ENCODE data around the gene EPHB2.
"Not testable (repeated sequence)": the region's sequence is repeated elsewhere in the genome, so short reads cannot be mapped to it uniquely, and the experiment has no call there.

Gene EPHB2

DNA sequence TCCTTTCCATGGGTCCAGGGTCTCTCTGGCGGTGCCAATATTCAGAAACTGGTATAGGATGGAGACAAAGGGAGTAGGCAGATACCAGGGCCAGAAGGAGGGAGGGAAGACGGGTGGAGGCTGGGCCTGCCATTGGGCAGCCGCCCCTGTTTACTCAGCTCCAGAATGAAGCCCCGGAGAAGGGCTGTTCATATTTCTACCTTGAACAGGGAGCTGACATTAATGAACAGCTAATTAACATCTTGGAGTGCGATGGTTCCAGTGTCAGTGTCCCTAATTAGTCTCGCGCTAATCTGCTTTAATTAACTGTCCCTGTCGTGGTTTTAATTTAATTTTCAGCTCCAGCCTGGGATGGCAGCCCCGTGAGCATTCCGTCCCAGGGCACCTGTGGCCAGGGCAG lies 113.8 kb downstream of the EPHB2 start:
- DNase-seq = no peak

DNA sequence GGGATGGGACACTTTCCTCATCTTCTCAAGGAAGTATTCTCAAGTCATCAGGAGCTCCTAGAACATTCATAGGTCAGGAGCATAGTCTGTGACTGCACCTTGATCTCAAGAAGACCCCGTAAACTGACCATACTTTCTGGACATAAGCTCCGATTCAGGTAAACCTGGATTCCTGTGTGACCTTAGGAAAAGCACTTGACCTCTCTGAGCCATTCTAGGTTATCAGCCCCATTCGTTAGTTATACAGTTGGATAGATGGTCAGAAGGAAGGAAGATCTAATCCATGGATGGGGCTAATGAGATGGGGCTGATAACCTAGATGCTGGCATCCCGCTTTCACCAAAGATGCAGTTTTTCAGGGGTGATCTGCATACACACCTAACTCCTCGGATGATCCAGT lies 114.3 kb downstream of the EPHB2 start:
- DNase-seq = no peak

DNA sequence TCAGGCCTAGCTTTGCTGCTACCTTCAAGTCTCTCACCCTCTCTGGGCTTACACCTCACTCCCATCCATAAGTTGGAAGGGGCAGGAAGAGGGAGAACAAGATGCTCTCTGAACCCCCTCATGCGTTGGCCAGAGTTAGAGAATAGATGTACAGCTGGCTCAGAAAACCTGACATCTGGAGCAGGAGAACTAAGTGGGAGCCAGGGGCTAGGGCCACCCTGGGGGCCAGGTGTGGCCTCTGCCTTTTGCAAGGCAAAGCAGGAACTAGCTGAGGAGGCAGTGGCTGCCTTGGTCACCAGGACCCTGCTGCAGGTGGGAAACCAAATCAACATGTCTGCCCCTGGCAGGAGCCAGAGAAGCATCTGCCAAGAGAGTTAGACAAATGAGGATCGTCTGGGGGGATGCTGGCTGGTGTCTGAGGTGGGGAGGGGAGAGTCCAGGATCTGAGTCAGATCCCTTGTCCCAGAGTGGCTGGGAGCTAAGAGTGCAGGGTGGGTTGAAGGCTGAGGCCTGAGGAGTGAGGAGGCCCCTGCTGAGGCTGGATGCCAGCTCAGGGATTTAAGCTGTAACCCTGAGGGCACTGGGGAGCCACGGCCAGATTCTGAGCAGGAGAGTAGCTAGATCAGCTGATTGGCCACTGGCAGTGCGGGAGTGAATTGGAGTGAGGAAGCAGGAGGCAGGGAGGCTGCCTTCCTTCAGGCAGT lies 115.0 kb downstream of the EPHB2 start:
- DNase-seq = no peak

DNA sequence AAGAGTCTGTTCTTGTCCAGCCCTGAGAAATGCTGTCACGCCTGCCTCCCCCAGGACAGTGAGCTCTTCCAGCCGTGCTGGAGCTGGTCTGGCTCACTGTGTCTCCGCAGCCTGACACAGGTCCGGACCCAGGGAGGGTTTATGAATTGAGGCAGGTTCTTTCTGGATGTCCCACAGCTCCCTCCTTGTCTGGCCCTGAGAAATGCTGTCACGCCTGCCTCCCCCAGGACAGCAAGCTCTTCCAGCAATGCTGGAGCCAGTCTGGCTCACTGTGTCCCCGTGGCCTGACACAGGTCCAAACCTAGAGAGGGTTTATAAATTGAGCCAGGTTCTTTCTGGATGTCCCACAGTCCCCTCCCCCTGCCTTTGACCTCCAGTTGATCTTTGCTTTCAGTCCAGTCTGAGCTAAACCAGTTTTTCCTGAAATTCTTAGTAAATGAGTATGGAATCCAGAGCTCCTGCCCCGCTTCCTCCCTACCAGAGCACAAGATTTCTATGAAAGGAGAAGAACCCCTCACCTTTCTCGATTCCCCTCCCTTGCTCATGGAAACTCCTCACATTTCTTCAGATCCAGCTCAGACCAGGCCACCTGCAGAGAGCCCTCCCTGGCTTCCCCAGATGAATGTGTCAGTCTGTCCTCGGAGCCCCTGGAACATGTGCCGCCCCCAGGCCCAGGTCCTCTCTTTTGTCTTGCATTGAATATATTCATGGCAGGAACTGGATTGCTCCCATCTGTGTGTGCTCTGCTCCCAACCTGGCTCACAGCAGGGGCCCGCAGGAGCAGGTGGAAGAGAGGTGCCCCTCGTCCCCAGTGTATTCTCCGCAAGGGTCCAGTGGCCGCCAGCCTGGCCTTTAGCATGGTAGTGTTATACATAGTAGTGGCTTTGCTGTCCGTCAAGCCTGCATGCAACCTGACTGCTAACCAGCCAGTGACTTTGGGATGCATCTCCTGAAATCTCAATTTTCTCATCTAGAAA lies 116.3 kb downstream of the EPHB2 start:
- no peak for DNase-seq

DNA sequence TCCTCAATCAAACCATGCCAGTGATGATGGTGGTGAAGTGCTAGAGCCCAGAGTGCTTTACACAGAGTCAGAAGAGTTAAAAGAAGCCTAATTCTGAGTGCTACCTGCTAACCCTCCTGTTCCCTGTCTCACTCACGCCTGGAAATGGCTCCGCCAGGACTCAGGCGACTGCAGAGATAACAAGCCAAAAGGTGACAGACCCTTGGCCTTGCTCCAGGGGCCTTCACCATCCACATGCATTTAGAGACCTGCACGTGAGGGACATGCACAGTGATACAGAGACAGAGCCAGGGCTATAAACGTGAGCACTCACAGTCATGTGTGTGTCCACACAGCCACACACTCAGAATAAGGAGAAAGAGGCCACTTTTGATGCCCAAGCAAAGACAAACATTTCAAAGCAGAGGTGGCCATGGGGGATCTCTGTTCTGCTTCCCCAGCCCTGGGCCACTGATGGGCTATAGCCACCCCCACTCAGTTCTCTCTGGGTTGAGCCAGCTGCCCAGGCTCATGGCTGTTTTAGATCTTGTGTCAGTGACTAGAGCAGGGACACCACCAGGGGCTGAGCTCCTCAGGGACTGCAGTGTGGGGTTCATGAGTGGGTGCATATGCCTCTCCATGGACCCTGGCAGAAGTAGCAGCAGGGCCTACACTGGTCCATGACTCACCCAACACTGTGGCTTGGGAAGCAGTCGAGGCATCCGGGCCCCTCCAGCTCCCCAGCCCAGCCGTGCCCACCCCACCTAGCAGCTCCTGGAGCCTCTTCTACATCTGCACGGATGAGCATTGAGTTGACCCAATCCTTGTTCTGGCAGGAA lies 117.2 kb downstream of the EPHB2 start:
- DNase-seq = no peak

DNA sequence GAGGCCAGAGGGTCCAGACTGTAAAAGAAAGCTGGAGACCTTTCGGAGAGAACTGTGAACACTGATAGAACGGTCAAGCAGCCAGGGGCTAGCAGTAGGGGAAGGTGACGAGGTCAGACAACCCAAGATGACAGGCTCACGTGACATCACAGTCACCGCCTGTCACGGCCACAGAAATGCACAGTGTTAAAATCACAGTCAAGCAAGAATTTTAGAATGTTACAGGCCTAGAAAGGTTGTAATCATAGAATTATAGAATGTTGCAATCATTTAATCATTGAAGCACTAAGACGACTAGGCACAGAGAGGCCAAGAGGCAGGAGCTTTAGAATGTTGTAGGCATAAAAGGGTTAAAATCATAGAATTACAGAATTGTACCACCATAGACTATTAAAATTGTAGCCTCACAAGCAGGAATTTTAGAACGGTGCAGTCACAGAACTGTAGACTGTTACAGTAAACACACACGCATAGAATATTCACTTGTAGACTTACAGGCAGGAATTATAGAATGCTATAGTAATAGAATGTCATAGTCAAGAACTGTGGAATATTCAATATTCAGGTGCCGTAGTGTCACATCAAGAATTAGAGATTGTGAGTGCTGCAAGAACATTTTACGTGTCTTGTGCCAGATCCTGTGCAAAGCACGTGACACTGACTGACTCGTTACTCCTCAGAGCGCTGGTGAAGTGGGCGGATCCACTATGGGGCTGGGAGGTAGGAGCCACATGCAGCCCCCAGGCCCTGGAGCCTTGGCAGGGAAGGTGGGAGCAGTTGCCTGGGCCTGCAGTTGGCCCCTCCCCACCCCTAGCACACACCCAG lies 118.1 kb downstream of the EPHB2 start:
- no peak for DNase-seq

DNA sequence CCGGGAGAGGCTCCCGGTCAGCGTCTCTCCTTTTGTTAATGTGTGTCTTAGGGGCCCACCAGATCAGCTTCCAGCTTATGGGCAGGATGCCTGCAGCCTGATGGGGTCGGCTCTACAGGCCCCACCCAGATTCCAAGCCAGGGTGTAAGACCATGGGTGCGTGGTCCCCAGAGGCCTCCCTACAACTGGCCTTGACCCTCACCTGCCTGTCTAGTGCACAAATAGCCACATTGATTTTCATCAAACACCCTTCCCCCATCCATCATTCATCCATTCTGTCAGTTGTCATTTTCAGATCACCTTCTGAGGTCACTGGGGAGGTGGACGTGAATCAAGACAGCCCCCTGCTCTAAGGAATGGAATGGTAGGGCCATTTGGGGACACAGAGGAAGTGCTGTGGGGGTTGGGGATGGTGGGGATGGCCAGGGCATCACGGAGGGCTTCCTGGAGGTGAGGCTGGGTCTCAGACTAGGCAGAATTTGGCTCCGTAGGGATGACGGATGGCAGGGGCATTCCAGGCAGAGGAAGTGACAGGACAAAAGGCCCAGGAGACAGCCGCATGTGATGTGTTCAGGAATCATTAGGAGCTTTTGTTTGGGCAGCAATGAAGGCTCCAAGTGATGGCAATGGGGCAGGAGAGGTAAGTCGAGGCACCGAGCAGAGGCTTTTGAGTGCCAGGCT lies 118.8 kb downstream of the EPHB2 start:
- DNase-seq = no peak

DNA sequence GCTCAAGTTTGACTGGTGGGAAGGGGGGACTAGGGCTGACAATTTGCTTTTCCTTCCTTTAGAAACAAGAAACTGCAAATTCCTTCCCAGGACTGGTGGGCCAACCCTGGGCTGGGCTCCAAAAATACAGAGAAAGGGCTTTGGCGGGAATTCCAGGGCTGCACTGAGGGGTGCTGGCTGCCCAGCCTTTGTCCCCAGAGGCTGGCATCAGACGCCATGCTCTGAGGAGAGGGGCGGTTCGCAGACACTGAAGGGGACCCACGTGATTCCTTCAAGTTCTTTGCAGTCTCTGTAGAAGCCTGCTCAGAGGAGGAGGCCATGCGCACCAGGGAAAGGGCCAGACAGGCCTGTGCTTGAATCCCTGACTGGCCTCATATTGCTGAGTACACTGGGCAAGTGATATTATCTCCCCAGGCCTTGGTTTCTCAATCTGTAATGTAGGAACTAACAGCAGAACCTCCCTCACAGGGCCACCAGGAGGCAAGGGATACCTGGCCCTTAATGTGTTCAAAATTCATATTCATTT lies 119.5 kb downstream of the EPHB2 start:
- no peak for DNase-seq

DNA sequence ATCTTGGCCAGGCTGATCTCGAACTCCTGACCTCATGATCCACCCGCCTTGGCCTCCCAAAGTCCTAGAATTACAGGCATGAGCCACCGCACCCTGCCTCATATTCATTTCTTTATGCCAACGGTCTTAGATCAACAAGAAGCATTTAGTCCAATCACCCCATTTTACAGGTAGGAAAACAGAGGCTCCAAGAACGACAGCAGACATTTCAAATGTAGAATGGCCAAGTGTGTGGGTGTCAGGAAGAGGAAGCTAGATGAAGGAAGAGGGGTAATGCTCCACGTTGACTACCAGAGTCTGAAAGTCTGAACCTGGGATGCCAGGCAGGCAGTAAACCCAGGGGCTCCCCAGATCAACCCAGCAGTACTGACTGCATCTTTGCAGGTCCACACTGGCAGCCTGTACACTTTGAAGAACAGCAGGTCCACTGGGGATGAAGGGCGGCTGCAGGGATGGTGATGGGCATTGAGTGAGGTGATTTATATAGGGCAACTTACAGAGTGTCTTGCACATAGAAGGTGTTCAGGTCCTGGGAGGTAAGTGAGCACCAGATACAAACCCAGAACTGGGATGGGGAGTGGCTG lies 120.2 kb downstream of the EPHB2 start:
- no peak for DNase-seq

DNA sequence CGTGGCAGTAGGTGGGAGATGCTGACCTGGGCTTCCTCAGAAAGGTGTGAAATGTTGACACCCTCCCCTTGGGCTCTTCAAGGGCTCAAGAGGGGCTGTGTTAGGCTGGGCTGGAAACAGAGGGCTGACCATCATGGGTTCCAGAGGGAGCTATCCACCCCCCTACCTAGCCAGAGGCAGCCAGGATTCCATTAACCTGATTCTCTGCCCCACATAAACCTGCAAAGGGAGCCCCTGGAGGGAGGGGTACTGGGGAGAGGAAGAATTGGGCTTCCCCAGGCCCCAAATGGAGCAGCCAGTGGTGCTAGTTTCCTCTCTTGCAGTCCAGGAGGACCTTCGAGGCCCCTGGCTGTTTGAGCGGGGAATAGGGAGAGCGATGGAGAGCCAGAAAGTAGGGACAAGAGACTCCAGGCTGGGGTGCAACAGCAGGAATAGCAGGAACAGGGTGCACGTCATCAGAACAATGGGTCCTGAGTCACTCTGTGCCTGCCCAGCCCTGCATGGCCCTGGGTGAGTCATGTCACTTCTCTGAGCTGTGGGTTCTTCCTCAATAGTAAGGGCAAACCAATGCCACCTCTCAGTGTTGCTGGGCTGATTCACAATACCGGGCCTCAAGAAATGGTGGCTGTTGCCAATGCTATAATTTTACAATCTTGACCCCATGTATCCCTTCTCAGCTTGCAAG lies 121.2 kb downstream of the EPHB2 start:
- peak; percentile 82 for DNase-seq

DNA sequence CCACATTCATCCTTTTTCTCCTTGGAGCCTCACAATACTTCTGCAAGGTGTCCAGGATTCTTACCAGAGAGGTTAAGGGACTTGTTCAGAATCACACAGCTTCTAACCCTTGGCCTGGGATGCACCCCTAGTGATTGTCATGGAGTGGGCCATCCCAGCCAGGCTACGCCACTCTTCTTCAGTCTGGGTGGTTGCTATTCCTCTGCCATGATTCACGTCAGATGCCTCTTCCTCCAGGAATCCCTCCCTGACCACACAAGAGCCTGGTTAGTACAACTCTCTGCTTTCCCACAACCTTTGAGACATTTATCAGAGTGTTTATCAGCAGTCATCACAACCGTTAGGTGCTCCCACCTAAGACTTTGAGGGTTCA lies 121.8 kb downstream of the EPHB2 start:
- no peak for DNase-seq

DNA sequence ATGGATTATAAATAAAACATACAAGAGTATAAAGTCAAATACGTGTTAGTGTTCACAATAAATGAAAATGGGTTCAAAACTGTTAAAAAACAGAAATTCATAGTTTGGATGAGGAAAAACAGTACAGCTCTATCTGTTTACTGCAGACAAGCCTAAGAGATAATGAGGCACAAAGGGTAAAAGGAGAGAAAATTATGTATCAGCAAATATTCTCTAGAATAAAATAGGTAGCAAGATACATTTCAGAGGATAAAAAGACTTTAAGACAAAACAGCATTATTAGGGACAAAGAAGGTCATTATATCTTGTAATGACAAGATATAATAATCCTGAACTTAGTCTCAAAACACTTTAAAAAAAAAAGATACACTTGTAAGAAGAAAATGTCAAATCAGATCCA lies 123.1 kb downstream of the EPHB2 start:
- no peak for DNase-seq

DNA sequence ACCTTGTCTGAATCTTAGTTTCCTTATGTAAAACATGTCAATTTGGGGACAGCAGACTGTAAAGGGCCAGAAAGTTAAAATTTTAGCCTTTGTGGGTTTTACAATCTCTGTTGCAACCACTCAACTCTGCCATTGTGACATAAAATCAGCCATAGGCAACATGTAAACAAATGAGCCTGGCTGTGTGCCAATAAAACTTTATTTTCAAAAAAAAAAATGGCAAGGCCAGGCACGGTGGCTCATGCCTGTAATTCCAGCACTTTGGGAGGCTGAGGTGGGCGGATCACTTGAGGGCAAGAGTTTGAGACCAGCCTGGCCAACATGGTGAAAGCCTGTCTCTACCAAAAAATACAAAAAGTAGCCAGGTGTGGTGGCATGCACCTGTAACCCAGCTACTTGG lies 123.8 kb downstream of the EPHB2 start:
- DNase-seq = not testable (repeated sequence)

DNA sequence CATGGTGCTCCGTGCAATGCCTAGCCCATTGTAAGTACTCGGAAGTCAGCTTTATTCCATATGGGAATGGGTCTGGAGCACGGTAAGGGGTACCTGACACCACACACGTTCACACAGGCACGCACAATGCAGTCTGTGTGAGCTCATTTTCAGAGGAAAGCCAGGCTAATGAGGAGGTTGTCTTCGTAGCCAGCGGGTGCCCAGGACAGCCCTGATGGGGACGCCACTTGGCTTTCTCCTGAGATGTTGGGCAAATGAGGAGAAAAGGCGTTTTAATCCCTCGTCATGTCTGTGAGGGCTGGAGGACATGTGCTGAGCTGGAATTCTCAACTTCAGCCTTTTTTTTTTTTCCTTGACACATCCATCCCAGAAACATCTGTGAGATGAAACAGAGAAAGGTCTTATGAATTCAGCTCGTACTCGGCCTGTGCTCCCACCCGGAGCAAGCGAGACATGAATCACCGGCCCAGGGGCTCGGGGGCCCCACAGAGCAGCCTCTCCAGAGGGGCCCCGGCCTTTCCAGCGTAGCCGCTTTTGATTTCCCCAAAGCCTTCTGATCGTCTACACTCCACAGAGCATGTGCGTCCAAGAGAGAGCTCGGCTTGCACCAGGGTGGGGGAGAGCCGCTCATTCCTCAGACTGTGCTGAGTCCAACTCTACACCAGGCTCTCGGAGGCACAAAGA lies 125.1 kb downstream of the EPHB2 start:
- no peak for DNase-seq

DNA sequence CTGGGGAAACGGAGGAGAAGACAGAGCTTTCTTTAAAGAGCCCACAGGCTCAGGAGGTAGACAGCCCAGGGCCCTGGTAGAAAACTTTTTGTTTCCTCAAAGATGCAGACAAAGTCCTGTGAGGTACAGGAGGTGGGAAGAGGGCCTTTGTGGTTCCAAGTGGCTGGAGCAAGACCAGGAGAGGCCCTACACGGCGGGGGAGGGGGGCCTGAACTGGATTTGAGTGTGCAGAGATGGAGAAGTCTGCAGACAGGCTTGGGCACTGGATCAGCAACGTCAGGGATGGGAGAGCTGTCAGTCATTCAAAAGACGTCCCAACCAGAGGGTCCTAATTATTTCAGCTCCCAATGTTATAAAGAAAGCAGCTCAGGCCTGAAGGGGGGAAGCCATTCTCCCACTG lies 126.2 kb downstream of the EPHB2 start:
- DNase-seq = no peak

DNA sequence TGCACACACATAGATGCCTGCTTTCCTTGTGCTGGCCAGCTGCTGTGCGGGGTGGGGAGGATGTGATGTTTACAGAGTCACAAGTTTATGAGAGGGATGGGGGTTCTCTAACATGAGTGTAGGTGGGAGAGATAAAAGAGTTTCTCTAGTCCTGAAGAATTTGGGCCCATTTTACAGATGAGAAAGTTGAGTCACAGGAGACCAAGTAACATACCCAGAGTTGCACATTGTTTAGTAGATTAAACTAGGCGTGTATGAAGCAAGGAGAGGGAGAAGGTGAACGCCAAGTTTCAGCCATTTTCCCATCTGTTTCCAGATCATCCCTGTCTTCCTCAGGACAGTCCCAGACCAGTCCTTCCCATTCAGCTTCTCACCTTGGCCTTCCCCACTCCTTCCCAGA lies 126.7 kb downstream of the EPHB2 start:
- DNase-seq = no peak

DNA sequence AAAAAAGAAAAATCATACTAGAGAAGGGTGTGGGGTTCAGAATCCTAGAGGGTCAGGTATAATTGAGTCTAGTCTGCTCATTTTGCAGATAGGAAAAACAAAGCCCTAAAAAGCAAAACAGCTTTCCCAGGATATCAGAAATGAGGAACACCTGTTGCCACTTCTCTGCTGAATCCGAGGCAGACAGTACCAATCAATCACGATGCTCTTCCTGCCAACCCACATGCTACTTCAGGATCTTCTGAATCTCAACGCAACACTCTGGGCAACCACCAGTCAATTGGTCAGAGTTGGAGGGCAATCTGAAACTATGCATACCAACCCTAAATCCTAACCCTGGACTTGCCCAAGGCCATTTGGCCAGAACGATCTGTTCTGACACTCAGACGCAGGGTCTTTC lies 128.3 kb downstream of the EPHB2 start:
- no peak for DNase-seq

DNA sequence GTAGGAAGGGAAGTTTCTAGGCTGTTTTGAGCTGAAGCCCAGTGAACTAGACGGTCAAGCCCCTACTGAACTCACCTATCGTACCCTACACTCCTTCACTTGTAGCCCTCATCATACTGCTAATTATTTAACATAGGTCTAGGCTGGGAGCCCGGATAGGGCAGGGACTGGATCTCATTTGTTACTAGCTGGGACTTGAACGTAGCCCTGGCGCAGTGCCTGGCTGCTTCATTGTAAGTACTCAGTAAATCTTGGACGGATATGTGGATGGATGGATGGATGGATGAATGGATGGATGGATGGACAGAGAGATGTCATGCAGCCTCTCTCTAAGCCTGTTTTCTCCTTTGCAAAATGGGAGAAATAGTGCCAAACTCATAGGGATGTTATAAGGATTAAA lies 129.2 kb downstream of the EPHB2 start:
- DNase-seq = no peak

DNA sequence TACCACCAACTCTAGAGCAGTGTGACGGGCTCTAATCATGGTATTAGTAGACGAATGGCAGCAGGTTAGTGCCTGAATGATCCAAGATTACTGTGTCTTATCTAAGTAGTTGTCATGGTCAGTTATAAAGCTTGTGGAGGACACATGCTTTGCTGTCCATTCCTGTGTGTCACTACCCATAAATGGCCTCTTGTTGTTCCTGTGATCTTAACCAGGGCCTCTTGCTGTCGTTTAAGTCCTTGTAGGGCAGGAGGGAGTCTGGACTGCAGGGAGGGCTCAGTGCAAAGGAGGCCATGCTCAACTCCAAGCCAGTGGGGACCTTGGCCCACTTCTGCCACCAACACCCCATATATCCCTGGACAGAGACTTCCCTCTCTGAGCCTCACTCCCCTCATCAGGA lies 130.5 kb downstream of the EPHB2 start:
- no peak for DNase-seq

DNA sequence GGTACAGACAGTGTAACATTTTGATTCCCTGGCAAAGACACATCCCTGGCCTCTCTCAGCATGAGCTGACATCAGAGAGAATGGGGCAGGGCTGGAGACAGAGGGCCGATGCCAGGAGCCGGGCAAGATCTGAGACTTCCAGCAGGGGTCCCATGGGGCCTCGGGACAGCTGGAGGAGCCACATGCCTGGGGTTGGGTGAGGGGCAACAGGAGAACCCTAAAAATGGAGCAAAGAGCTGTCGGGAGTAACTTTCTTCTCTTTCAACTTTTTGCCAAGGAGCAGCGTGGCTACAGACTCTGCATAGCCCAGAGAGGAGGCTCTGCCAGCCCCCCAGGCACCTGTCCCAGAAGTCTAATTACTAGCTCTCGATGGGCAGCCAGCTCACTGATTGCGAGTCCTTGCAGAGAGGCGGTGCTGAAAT lies 131.2 kb downstream of the EPHB2 start:
- no peak for DNase-seq
